Measurements from ENCODE around the gene MRPL27. TPM values are rescaled to one million over a fixed set of nuclear protein-coding genes. Genes with fewer than 3 reads are reported as not detected.

Gene MRPL27
- total and polyA plus RNA-seq, 12 donors = 75.0 to 287 (median 96.6) TPM

DNA sequence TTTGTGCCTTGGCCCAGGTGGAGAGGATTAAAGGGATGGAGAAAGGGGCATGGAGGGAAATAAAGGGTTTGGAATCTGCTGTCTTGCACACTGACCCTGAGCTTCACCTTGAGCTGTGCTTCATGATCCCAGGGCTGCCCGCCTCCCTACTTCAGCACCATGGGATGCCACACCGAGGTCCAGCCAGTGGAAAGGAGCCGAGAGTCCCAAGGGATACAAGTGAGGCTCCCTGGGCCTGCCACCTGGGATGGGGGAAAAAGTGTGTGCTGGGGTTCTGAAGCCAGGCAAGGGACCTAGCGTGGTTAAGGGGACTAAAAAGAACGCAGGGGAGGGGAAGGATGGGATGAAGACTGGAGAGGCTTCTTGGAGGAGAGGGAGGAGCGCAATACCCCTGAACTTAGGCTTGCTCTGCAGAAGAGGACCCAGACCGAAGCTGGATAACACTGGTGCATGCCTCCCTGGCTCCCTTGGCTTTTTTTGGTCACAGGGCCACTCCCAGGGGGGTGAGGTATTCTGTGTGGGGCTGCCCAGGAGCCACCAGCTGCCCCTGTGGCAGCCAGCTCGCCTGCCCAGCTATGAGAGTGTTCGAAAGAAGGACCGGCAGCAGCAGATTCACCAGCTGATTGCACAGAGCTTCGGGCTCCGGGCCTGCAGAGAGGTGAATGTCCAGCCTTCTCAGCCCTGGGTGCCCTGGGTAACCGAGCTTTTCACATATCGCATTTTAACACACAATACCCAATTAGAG lies 7.2 kb downstream of the MRPL27 start:
- peak in 2 of 7 donors; percentile 11 to 16 for DNase-seq
- intact Hi-C loops (cut with DNase I) = loop anchor here in 1 of 2 donors (5.0 kb wide), 1 partner anchor 111 kb away; the partner anchor contains the start of gene RSAD1
- Histone ChIP-seq H3K4me1 (replicated peaks in 1 of 2) (peaks cover 0 to 7% of the 10 kb centered on the region in 2 donors), H3K9me3 (replicated peaks in 1 of 3) (no peaks in the 10 kb centered on the region), H3K27ac (no peak overlapping the region), H3K27me3 (no peaks in the 10 kb centered on the region), H3K4me3 (no peak overlapping the region), H3K36me3 (replicated peaks in 1 of 2) (peaks cover 0 to 56% of the 10 kb centered on the region in 2 donors)
- no peak for TF ChIP-seq POLR2A (IDR thresholded peaks at IDR 0.05)
- TF ChIP-seq, protein P1, sequence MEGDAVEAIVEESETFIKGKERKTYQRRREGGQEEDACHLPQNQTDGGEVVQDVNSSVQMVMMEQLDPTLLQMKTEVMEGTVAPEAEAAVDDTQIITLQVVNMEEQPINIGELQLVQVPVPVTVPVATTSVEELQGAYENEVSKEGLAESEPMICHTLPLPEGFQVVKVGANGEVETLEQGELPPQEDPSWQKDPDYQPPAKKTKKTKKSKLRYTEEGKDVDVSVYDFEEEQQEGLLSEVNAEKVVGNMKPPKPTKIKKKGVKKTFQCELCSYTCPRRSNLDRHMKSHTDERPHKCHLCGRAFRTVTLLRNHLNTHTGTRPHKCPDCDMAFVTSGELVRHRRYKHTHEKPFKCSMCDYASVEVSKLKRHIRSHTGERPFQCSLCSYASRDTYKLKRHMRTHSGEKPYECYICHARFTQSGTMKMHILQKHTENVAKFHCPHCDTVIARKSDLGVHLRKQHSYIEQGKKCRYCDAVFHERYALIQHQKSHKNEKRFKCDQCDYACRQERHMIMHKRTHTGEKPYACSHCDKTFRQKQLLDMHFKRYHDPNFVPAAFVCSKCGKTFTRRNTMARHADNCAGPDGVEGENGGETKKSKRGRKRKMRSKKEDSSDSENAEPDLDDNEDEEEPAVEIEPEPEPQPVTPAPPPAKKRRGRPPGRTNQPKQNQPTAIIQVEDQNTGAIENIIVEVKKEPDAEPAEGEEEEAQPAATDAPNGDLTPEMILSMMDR (IDR thresholded peaks at IDR 0.05) = no peak
- WGBS, 4 donors = 75 to 95% (median 89%) methylated on average over 7 to 14 of the region's 14 CpGs

DNA sequence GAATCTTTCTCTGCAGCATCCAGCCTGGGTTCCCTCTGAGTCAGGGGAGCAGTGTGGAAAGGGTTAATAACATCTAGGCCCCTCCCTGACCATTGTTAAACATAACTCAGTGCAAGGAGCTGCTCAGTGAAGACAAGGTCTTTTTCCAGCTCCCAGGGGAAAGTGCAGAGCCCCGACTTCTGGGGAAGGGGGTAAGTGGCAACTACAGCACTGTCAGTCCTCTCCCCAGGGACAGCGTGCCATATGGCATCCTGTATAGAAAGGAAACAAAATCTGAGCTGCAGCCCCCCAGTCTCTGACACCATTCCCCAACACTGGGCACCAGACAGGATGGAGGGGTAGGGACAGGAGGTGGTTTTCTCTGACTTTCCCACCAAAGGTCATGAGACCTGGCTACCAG lies 7.8 kb downstream of the MRPL27 start:
- Histone ChIP-seq H3K27me3 (no peaks in the 10 kb centered on the region), H3K4me3 (no peak overlapping the region), H3K27ac (no peak overlapping the region), H3K9me3 (replicated peaks in 1 of 3) (no peaks in the 10 kb centered on the region), H3K4me1 (replicated peaks in 1 of 2) (peaks cover 0 to 7% of the 10 kb centered on the region in 2 donors), H3K36me3 (replicated peaks in 1 of 2) (peaks cover 0 to 49% of the 10 kb centered on the region in 2 donors)
- intact Hi-C loops (cut with DNase I) = loop anchor here in 1 of 2 donors (5.0 kb wide), 1 partner anchor 112 kb away; the partner anchor contains the start of gene RSAD1
- WGBS, 4 donors = 58 to 66% (median 61%) methylated on average over 2 of the region's 2 CpGs
- DNase-seq = peak in 1 of 7 donors; percentile 7
- TF ChIP-seq, protein P1 (IDR thresholded peaks at IDR 0.05) = no peak
- no peak for TF ChIP-seq POLR2A (IDR thresholded peaks at IDR 0.05)

DNA sequence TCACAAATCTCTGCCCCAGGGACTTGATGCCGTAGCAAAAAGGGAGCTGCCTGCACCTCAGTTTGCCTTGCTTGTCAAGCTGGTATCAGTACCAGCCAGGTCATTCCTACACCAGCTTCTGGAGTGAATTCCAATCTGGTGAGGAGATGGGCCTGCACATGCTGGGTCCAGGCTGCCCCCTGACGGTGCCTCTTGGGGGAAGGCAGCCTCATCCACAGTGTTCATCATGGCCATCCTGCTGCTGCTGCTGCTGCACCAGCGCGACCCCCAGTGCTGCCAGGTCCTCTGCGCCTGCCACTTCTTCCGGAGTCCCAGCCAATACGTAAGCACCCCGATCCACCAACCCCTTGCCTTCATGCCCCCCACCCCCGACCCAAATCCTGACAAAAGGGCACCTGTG lies 8.3 kb downstream of the MRPL27 start:
- DNase-seq = peak in 2 of 7 donors; percentile 8 to 10
- Histone ChIP-seq H3K36me3 (replicated peaks in 1 of 2) (peaks cover 0 to 45% of the 10 kb centered on the region in 2 donors), H3K9me3 (replicated peaks in 1 of 3) (no peaks in the 10 kb centered on the region), H3K27ac (no peak overlapping the region), H3K4me3 (no peak overlapping the region), H3K27me3 (no peaks in the 10 kb centered on the region), H3K4me1 (replicated peaks in 1 of 2) (peaks cover 0 to 8% of the 10 kb centered on the region in 2 donors)
- 82 to 96% (median 87%) methylated on average over 7 to 9 of the region's 9 CpGs for WGBS, 4 donors
- intact Hi-C loops (cut with DNase I) = loop anchor here (5.0 kb wide), 2 partner anchors 33 to 113 kb away; partner anchors contain the start of genes LRRC59 (in 1 of the 2) and RSAD1 (in 1 of the 2)
- no peak for TF ChIP-seq POLR2A (IDR thresholded peaks at IDR 0.05)
- TF ChIP-seq, protein P1 (IDR thresholded peaks at IDR 0.05) = no peak

DNA sequence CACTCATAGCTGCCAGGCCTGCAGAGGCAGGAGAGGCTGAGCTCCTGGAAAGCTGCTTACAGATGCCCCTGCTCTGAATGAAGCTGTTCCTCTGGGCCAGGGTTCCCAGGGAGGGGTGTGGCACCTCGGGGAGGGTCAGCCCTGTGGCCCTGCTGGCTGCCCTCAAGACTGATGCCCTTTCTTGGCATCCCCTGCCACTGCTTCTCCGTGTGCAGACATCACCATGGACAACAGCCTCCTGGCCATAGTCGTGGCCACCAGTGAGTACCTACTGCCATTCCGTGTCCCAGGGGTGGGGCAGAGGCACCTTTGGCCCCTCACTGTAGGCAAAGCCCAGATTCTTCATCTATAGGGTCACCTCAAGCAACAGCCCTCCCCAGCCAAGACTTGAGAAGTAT lies 8.9 kb downstream of the MRPL27 start:
- TF ChIP-seq POLR2A (IDR thresholded peaks at IDR 0.05) = no peak
- TF ChIP-seq, protein P1 (IDR thresholded peaks at IDR 0.05) = no peak
- intact Hi-C loops (cut with DNase I) = loop anchor here in 1 of 2 donors (5.0 kb wide), 1 partner anchor 33 kb away; the partner anchor contains the start of gene LRRC59
- H3K4me1 ChIP-seq (replicated peaks in 1 of 2) = peaks cover 6 to 14% of the 10 kb centered on the region in 2 donors
- no peak overlapping the region for H3K4me3 ChIP-seq
- H3K27me3 ChIP-seq = no peaks in the 10 kb centered on the region
- peaks cover 0 to 40% of the 10 kb centered on the region in 2 donors for H3K36me3 ChIP-seq (replicated peaks in 1 of 2)
- WGBS, 4 donors = 41 to 61% (median 50%) methylated on average over 3 to 4 of the region's 4 CpGs
- no peaks in the 10 kb centered on the region for H3K9me3 ChIP-seq (replicated peaks in 1 of 3)
- H3K27ac ChIP-seq = no peak overlapping the region
- no peak for DNase-seq

All from adrenal gland (tissue), 12 donors.